GM21576 (cell line): ENCODE results near the gene CYP4F2.
"Not testable (repeated sequence)": the region's sequence is repeated elsewhere in the genome, so short reads cannot be mapped to it uniquely, and the experiment has no call there.

Source experiments
- ATAC-seq: cut with Tn5 transposase; IDR thresholded peaks from one replicate; pipeline ENCODE4 v1.9.1; 2021; ENCODE audit warnings: mild to moderate bottlenecking, moderate library complexity; ENCODE audit not compliant: unreplicated experiment

CYP4F2 gene

GRCh38 chr19:15860522-15860921, 37.4 kb downstream of the CYP4F2 start:
- no peak for ATAC-seq

GRCh38 chr19:15859187-15859586, 38.7 kb downstream of the CYP4F2 start:
- ATAC-seq, result no peak

- ATAC-seq, result no peak
These were observed 47.5 kb downstream of the CYP4F2 start for GRCh38 chr19:15850385-15850784.

- ATAC-seq, result no peak
These were observed 51.0 kb downstream of the CYP4F2 start for GRCh38 chr19:15846923-15847322.

GRCh38 chr19:15843894-15844222, 54.0 kb downstream of the CYP4F2 start:
- ATAC-seq, result not testable (repeated sequence)

GRCh38 chr19:15843203-15843893, 54.5 kb downstream of the CYP4F2 start:
- no peak for ATAC-seq

GRCh38 chr19:15841875-15842569, 55.9 kb downstream of the CYP4F2 start:
- ATAC-seq, result no peak

GRCh38 chr19:15840833-15841232, 57.0 kb downstream of the CYP4F2 start:
- no peak for ATAC-seq

- not testable (repeated sequence) for ATAC-seq
These were observed 58.0 kb downstream of the CYP4F2 start for GRCh38 chr19:15839888-15840287.

- ATAC-seq, result no peak
These were observed 59.5 kb downstream of the CYP4F2 start for GRCh38 chr19:15838351-15838750.

- ATAC-seq, result no peak
These were observed 60.6 kb downstream of the CYP4F2 start for GRCh38 chr19:15837221-15837731.

GRCh38 chr19:15836330-15837220, 61.3 kb downstream of the CYP4F2 start:
- peak; percentile 91 for ATAC-seq

- ATAC-seq, result not testable (repeated sequence)
These were observed 62.1 kb downstream of the CYP4F2 start for GRCh38 chr19:15835565-15836329.

- not testable (repeated sequence) for ATAC-seq
These were observed 63.6 kb downstream of the CYP4F2 start for GRCh38 chr19:15834232-15834631.

GRCh38 chr19:15831626-15832025, 66.2 kb downstream of the CYP4F2 start:
- no peak for ATAC-seq

- ATAC-seq, result no peak
These were observed 68.1 kb downstream of the CYP4F2 start for GRCh38 chr19:15829786-15830185.

GRCh38 chr19:15829306-15829698, 68.6 kb downstream of the CYP4F2 start:
- no peak for ATAC-seq

GRCh38 chr19:15828611-15829305, 69.1 kb downstream of the CYP4F2 start:
- not testable (repeated sequence) for ATAC-seq

GRCh38 chr19:15828121-15828610, 69.7 kb downstream of the CYP4F2 start:
- no peak for ATAC-seq
